GM12878 (cell line): Measurements from ENCODE around the gene PDCD2. TPM values are rescaled to one million over a fixed set of nuclear protein-coding genes. Genes with fewer than 3 reads are reported as not detected.

ENCODE experiments used
- BHLHE40 ChIP-seq, 2 experiments: fragments of 450-650 bp in 1 of 2; IDR thresholded peaks; 2 replicates each; pipeline ENCODE4 v1.6.1; 2011 to 2017; ENCODE audit warnings: low read depth in 2 of 2, borderline replicate concordance in 1 of 2, improper control_type of control experiment in 1 of 2, low read length in 1 of 2, mild to moderate bottlenecking in 1 of 2
- HDAC6 ChIP-seq: fragments of 200-600 bp; sonication (generic); IDR thresholded peaks from one replicate; pipeline ENCODE4 v1.8.0; 2017; ENCODE audit warnings: antibody characterized with exemption; ENCODE audit not compliant: unreplicated experiment
- IKZF2 ChIP-seq, 2 experiments: fragments of 450-650 bp; IDR thresholded peaks; 2 replicates each; pipeline ENCODE4 v1.6.1; 2017; ENCODE audit warnings: mild to moderate bottlenecking in 2 of 2, moderate library complexity in 2 of 2
- MYC ChIP-seq: IDR thresholded peaks from 2 replicates; pipeline ENCODE4 v1.6.1; 2011; ENCODE audit warnings: mild to moderate bottlenecking, low read length, moderate library complexity, inconsistent platforms; ENCODE audit not compliant: insufficient read depth, insufficient replicate concordance, insufficient read length, severe bottlenecking
- NRF1 ChIP-seq: conservative IDR thresholded peaks from 2 replicates; pipeline ENCODE4 v1.6.1; 2011; ENCODE audit warnings: mild to moderate bottlenecking, low read depth, low read length, improper control_type of control experiment
- RELA ChIP-seq: fragments of 450-650 bp; IDR thresholded peaks from 2 replicates; pipeline ENCODE4 v1.8.0; 2014; ENCODE audit warnings: borderline replicate concordance; ENCODE audit not compliant: partially characterized antibody
- RFX5 ChIP-seq: IDR thresholded peaks from 2 replicates; pipeline ENCODE4 v1.6.1; 2011; ENCODE audit warnings: low read depth, low read length, improper control_type of control experiment
- ZNF274 ChIP-seq: IDR thresholded peaks from one replicate; pipeline ENCODE4 v1.8.0; 2011; ENCODE audit not compliant: insufficient read length, insufficient read depth
- polyA plus RNA-seq, 11 experiments: library from polyadenylated mRNA; depleted of rRNA in 4 of 11; unstranded in 6 of 11; stranded (reverse) in 5 of 11; fragments of >200 nt; fragmentation: Nextera tagmentation in 4 of 11; fragmentation: Illumina TruSeq in 1 of 11; extraction: Ambion mirVana in 4 of 11; extraction: Trizol in 1 of 11; gene quantifications; 1 replicate in 1 of 11; 2 replicates in 10 of 11; pipeline versions ENCODE4 v1.2.1 to v1.2.3, GENCODE V29; 2011 to 2016; ENCODE audit warnings: inconsistent platforms in 2 of 11, missing spikeins in 2 of 11, low read depth in 1 of 11
- total RNA-seq, 4 experiments: library from RNA; depleted of rRNA in 3 of 4; stranded (reverse); fragments of >200 nt in 3 of 4; fragmentation: Illumina TruSeq in 1 of 4; extraction: Trizol in 1 of 4; gene quantifications; 2 replicates each; pipeline versions ENCODE4 v1.2.1 to v1.2.3, GENCODE V29; 2013 to 2021
- TF ChIP-seq, protein P1 (sequence below): fragments of 450-650 bp; IDR thresholded peaks from 2 replicates; pipeline ENCODE4 v1.6.1; 2018; ENCODE audit warnings: mild to moderate bottlenecking, low read depth, moderate library complexity; ENCODE audit not compliant: partially characterized antibody
- TF ChIP-seq, protein P2 (sequence below): fragments of 450-650 bp; IDR thresholded peaks from 2 replicates; pipeline ENCODE4 v1.6.1; 2017; ENCODE audit warnings: mild to moderate bottlenecking, moderate library complexity
- TF ChIP-seq, protein P3 (sequence below): IDR thresholded peaks from 2 replicates; pipeline ENCODE4 v1.6.1; 2012; ENCODE audit warnings: low read length, inconsistent platforms
- TF ChIP-seq, protein P4 (sequence below): fragments of 450-650 bp; IDR thresholded peaks from 2 replicates; pipeline ENCODE4 v1.6.1; 2017; ENCODE audit warnings: mild to moderate bottlenecking, low read depth, inconsistent platforms; ENCODE audit not compliant: poor library complexity, severe bottlenecking
- TF ChIP-seq, protein P5 (sequence below): IDR thresholded peaks from 2 replicates; pipeline ENCODE4 v1.6.1; 2011; ENCODE audit warnings: borderline replicate concordance, low read depth, mild to moderate bottlenecking, moderate library complexity, low read length; ENCODE audit not compliant: insufficient read depth, poor library complexity, severe bottlenecking
- TF ChIP-seq, protein P6 (sequence below): IDR thresholded peaks from 2 replicates; pipeline ENCODE4 v1.6.1; 2012; ENCODE audit warnings: low read depth, low read length, improper control_type of control experiment

Gene PDCD2
- total and polyA plus RNA-seq, 10 of the 15 experiments (the other 5 are each of a cell fraction or from before 2014, with no cell fraction given), result 27.4 to 154 (median 101) TPM

DNA sequence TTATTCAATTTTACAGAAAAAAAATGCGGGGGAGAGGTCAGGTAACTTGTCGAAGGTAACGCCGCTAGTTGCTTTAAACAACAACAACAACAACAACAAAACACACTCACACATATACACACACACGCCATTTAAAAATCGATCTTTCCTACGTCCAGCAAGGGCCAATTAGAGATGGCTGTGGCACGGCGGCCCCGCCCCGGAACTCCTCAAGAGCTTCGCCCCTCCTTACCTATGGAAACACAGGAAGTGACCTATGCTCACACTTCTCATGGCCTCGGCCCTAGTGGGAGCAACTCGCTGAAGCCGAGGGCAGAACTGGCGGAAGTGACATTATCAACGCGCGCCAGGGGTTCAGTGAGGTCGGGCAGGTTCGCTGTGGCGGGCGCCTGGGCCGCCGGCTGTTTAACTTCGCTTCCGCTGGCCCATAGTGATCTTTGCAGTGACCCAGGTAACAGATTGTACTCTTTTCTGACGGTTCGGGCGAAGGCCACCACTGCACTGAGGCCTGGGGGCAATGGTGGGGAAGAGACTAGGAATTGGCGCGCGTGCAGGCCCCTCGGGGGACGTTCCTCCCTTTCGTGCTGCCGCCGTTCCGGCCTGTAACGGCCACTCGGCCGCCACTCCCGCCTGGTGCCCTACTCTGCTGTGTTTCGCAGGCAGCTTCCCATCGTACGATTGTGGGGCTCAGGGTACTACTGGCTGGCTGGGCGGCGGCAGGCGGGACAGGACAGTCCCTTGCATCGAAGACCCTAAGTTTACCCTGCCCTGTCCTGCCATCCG, 30.2 kb downstream of the PDCD2 start, which contains the start of gene TBP (continued):
- TF ChIP-seq, protein P1, sequence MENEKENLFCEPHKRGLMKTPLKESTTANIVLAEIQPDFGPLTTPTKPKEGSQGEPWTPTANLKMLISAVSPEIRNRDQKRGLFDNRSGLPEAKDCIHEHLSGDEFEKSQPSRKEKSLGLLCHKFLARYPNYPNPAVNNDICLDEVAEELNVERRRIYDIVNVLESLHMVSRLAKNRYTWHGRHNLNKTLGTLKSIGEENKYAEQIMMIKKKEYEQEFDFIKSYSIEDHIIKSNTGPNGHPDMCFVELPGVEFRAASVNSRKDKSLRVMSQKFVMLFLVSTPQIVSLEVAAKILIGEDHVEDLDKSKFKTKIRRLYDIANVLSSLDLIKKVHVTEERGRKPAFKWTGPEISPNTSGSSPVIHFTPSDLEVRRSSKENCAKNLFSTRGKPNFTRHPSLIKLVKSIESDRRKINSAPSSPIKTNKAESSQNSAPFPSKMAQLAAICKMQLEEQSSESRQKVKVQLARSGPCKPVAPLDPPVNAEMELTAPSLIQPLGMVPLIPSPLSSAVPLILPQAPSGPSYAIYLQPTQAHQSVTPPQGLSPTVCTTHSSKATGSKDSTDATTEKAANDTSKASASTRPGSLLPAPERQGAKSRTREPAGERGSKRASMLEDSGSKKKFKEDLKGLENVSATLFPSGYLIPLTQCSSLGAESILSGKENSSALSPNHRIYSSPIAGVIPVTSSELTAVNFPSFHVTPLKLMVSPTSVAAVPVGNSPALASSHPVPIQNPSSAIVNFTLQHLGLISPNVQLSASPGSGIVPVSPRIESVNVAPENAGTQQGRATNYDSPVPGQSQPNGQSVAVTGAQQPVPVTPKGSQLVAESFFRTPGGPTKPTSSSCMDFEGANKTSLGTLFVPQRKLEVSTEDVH, result peak; percentile 89
- TF ChIP-seq, protein P2, sequence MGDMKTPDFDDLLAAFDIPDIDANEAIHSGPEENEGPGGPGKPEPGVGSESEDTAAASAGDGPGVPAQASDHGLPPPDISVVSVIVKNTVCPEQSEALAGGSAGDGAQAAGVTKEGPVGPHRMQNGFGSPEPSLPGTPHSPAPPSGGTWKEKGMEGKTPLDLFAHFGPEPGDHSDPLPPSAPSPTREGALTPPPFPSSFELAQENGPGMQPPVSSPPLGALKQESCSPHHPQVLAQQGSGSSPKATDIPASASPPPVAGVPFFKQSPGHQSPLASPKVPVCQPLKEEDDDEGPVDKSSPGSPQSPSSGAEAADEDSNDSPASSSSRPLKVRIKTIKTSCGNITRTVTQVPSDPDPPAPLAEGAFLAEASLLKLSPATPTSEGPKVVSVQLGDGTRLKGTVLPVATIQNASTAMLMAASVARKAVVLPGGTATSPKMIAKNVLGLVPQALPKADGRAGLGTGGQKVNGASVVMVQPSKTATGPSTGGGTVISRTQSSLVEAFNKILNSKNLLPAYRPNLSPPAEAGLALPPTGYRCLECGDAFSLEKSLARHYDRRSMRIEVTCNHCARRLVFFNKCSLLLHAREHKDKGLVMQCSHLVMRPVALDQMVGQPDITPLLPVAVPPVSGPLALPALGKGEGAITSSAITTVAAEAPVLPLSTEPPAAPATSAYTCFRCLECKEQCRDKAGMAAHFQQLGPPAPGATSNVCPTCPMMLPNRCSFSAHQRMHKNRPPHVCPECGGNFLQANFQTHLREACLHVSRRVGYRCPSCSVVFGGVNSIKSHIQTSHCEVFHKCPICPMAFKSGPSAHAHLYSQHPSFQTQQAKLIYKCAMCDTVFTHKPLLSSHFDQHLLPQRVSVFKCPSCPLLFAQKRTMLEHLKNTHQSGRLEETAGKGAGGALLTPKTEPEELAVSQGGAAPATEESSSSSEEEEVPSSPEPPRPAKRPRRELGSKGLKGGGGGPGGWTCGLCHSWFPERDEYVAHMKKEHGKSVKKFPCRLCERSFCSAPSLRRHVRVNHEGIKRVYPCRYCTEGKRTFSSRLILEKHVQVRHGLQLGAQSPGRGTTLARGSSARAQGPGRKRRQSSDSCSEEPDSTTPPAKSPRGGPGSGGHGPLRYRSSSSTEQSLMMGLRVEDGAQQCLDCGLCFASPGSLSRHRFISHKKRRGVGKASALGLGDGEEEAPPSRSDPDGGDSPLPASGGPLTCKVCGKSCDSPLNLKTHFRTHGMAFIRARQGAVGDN, result no peak
- no peak for TF ChIP-seq HDAC6
- TF ChIP-seq, protein P3, sequence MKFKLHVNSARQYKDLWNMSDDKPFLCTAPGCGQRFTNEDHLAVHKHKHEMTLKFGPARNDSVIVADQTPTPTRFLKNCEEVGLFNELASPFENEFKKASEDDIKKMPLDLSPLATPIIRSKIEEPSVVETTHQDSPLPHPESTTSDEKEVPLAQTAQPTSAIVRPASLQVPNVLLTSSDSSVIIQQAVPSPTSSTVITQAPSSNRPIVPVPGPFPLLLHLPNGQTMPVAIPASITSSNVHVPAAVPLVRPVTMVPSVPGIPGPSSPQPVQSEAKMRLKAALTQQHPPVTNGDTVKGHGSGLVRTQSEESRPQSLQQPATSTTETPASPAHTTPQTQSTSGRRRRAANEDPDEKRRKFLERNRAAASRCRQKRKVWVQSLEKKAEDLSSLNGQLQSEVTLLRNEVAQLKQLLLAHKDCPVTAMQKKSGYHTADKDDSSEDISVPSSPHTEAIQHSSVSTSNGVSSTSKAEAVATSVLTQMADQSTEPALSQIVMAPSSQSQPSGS, result no peak
- TF ChIP-seq IKZF2 (IDR thresholded peaks at IDR 0.05), result no peak
- TF ChIP-seq NRF1, result 0 out of 2 replicates have a peak, but pooled peaks have one; percentile 5
- TF ChIP-seq, protein P4, sequence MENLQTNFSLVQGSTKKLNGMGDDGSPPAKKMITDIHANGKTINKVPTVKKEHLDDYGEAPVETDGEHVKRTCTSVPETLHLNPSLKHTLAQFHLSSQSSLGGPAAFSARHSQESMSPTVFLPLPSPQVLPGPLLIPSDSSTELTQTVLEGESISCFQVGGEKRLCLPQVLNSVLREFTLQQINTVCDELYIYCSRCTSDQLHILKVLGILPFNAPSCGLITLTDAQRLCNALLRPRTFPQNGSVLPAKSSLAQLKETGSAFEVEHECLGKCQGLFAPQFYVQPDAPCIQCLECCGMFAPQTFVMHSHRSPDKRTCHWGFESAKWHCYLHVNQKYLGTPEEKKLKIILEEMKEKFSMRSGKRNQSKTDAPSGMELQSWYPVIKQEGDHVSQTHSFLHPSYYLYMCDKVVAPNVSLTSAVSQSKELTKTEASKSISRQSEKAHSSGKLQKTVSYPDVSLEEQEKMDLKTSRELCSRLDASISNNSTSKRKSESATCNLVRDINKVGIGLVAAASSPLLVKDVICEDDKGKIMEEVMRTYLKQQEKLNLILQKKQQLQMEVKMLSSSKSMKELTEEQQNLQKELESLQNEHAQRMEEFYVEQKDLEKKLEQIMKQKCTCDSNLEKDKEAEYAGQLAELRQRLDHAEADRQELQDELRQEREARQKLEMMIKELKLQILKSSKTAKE, result no peak
- TF ChIP-seq MYC, result no peak
- TF ChIP-seq BHLHE40 (IDR thresholded peaks at IDR 0.05; ENCODE audit: borderline replicate concordance in 1 of 2, low read depth in 2 of 2, low read length in 1 of 2), result peak; percentile 39 to 69
- peak; percentile 36 for TF ChIP-seq RFX5
- TF ChIP-seq, protein P5, sequence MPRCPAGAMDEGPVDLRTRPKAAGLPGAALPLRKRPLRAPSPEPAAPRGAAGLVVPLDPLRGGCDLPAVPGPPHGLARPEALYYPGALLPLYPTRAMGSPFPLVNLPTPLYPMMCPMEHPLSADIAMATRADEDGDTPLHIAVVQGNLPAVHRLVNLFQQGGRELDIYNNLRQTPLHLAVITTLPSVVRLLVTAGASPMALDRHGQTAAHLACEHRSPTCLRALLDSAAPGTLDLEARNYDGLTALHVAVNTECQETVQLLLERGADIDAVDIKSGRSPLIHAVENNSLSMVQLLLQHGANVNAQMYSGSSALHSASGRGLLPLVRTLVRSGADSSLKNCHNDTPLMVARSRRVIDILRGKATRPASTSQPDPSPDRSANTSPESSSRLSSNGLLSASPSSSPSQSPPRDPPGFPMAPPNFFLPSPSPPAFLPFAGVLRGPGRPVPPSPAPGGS, result no peak
- TF ChIP-seq, protein P6, sequence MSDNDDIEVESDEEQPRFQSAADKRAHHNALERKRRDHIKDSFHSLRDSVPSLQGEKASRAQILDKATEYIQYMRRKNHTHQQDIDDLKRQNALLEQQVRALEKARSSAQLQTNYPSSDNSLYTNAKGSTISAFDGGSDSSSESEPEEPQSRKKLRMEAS, result peak; percentile 26; the same call in 1 of the 2 replicates
- peak; percentile 15 for TF ChIP-seq RELA
- no peak for TF ChIP-seq ZNF274
